T-cell (primary cell): ENCODE measurements around the gene B3GAT1. TPM values are rescaled to one million over a fixed set of nuclear protein-coding genes. Genes with fewer than 3 reads are reported as not detected.

Experiments used
- ATAC-seq, 4 experiments: fragments of 200-7000 bp in 3 of 4; fragments of 150-1000 bp in 1 of 4; cut with Tn5 transposase; replicated peaks in 1 of 4; 1 replicate in 3 of 4; 2 replicates in 1 of 4; pipeline ENCODE4 v1.10.0; 2021; ENCODE audit warnings: moderate library complexity in 3 of 4, mild to moderate bottlenecking in 2 of 4, moderate number of reproducible peaks in 1 of 4
- CTCF ChIA-PET, 2 donors: fragments of 300-600 bp; sonication (Branson Sonifier 250); formaldehyde crosslinking; loops; one replicate each; lab custom pipeline; 2022; ENCODE audit warnings: antibody characterized with exemption in 2 of 2; lab: Charles Lee
- POLR2A ChIA-PET, 2 donors: fragments of 300-600 bp; sonication (Branson Sonifier 250); formaldehyde crosslinking; loops; one replicate each; lab custom pipeline; 2022; ENCODE audit warnings: antibody characterized with exemption in 2 of 2; lab: Charles Lee
- DNase-seq, 35 experiments: peaks; one replicate each; pipeline versions ENCODE4 v3.0.0 to v3.0.0-alpha.2; 2013 to 2023
- H3K27ac ChIP-seq: one replicate; pipeline ENCODE4 v1.5.1; 2013; ENCODE audit warnings: low read length
- H3K27me3 ChIP-seq, 2 experiments: replicated peaks in 1 of 2; 1 replicate in 1 of 2; 2 replicates in 1 of 2; pipeline versions ENCODE4 v1.6.1 to v1.7.0; 2013; ENCODE audit warnings: low read length in 1 of 2, mixed read lengths in 1 of 2; ENCODE audit not compliant: control insufficient read depth in 2 of 2, insufficient read depth in 2 of 2; ENCODE audit errors: extremely low read depth in 1 of 2
- H3K36me3 ChIP-seq, 2 donors: 1 replicate in 1 of 2; 2 replicates in 1 of 2; pipeline versions ENCODE4 v1.6.1 to v1.7.0; 2013; ENCODE audit warnings: low read length in 1 of 2; ENCODE audit not compliant: control insufficient read depth in 2 of 2, insufficient read depth in 1 of 2; ENCODE audit errors: extremely low read depth in 1 of 2
- H3K4me1 ChIP-seq, 2 experiments: 1 replicate in 1 of 2; 2 replicates in 1 of 2; pipeline versions ENCODE4 v1.6.1 to v1.7.0; 2013; ENCODE audit warnings: low read length in 2 of 2, mixed read lengths in 1 of 2; ENCODE audit not compliant: insufficient read depth in 2 of 2, control insufficient read depth in 1 of 2; ENCODE audit errors: extremely low read depth in 1 of 2
- H3K4me3 ChIP-seq, 2 donors: 1 replicate in 1 of 2; 2 replicates in 1 of 2; pipeline versions ENCODE4 v1.5.1 to v1.7.0; 2013; ENCODE audit warnings: mild to moderate bottlenecking in 2 of 2, low read length in 1 of 2, moderate library complexity in 1 of 2; ENCODE audit not compliant: control insufficient read depth in 1 of 2; ENCODE audit errors: extremely low read depth in 1 of 2
- H3K9me3 ChIP-seq: 2 replicates; pipeline ENCODE4 v1.7.0; 2013
- H3K27ac Mint-ChIP-seq, 2 donors: one replicate each; pipeline ENCODE4 v1.8.0; 2020 to 2021; ENCODE audit warnings: mild to moderate bottlenecking in 2 of 2, mixed read lengths in 2 of 2
- H3K27me3 Mint-ChIP-seq, 2 donors: one replicate each; pipeline ENCODE4 v1.8.0; 2021 to 2022; ENCODE audit warnings: mixed read lengths in 2 of 2
- H3K36me3 Mint-ChIP-seq: one replicate; pipeline ENCODE4 v1.8.0; 2021; ENCODE audit warnings: mixed read lengths
- H3K4me1 Mint-ChIP-seq, 3 donors: one replicate each; pipeline ENCODE4 v1.8.0; 2020 to 2022; ENCODE audit warnings: mixed read lengths in 3 of 3, mild to moderate bottlenecking in 1 of 3
- H3K4me3 Mint-ChIP-seq, 3 donors: one replicate each; pipeline ENCODE4 v1.8.0; 2020 to 2022; ENCODE audit warnings: mild to moderate bottlenecking in 3 of 3, mixed read lengths in 3 of 3, moderate library complexity in 3 of 3
- H3K9me3 Mint-ChIP-seq, 3 donors: one replicate each; pipeline ENCODE4 v1.8.0; 2020 to 2022; ENCODE audit warnings: mixed read lengths in 3 of 3
- WGBS: methylation state at CpG from one replicate; pipeline ENCODE4 v1.1.5; 2013; ENCODE audit warnings: missing lambda C conversion rate; ENCODE audit not compliant: insufficient coverage; 5-methylcytosine and 5-hydroxymethylcytosine counted together
- total RNA-seq, 35 experiments: library from RNA in 6 of 35; stranded (reverse) in 6 of 35; fragments of 120-200 nt in 1 of 35; gene quantifications; one replicate each; pipeline versions ENCODE4 v1.2.1 to v1.2.4 and lab custom pipeline; 2013 to 2026

Gene B3GAT1
- total RNA-seq, 5 donors from 2014 or later (not counting 1 experiment from before 2014, with no cell fraction given): 0.38 to 6.1 (median 1.3) TPM

GRCh38 chr11:134358165-134358855 lies 53.7 kb downstream of the B3GAT1 start:
- no peaks in the 10 kb centered on the region for H3K36me3 Mint-ChIP-seq
- H3K27me3 Mint-ChIP-seq: peaks cover 5 to 12% of the 10 kb centered on the region in 2 donors
- H3K9me3 Mint-ChIP-seq: peaks cover 0 to 2% (median 0%) of the 10 kb centered on the region in 3 donors
- no peak overlapping the region for H3K4me3 ChIP-seq
- ChIA-PET CTCF (no interaction called here), POLR2A (no interaction called here)
- DNase-seq (peak in 1 of 35 experiments; percentile 3), ATAC-seq (no peak)
- no peaks in the 10 kb centered on the region for H3K36me3 ChIP-seq
- peaks cover 0 to 25% of the 10 kb centered on the region in 2 experiments for H3K27me3 ChIP-seq
- H3K4me1 Mint-ChIP-seq: peaks cover 14 to 21% (median 19%) of the 10 kb centered on the region in 3 donors
- 92% methylated on average over 23 of the region's 27 CpGs for WGBS
- no peak overlapping the region for H3K27ac ChIP-seq
- no peak overlapping the region for H3K4me3 Mint-ChIP-seq
- H3K4me1 ChIP-seq: peaks cover 0 to 10% of the 10 kb centered on the region in 2 experiments
- H3K9me3 ChIP-seq: no peaks in the 10 kb centered on the region
- H3K27ac Mint-ChIP-seq: no peak overlapping the region

DNA sequence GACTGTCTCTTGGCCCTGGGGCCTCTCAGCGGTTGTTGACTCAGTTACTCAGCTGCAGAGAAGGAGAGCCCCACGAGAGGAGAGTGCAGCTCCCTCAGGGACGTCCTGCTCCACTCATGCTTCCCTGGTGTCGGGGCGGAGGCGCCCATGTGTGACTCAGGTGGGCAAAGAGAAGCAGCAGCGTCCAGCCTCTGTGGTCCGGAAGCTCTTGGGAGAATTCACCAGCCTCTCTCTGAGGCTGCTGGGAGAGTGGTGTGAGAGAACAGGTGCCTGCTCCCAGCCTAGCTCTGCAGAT lies 54.5 kb downstream of the B3GAT1 start:
- H3K27me3 Mint-ChIP-seq: peaks cover 5 to 12% of the 10 kb centered on the region in 2 donors
- peaks cover 14 to 21% (median 19%) of the 10 kb centered on the region in 3 donors for H3K4me1 Mint-ChIP-seq
- no peak overlapping the region for H3K4me3 Mint-ChIP-seq
- Histone ChIP-seq H3K4me1 (peaks cover 0 to 10% of the 10 kb centered on the region in 2 experiments), H3K4me3 (no peak overlapping the region), H3K36me3 (no peaks in the 10 kb centered on the region), H3K27me3 (peaks cover 0 to 22% of the 10 kb centered on the region in 2 experiments), H3K9me3 (no peaks in the 10 kb centered on the region), H3K27ac (no peak overlapping the region)
- DNase-seq (no peak), ATAC-seq (no peak)
- 90% methylated on average over 7 of the region's 8 CpGs for WGBS
- ChIA-PET CTCF (no interaction called here), POLR2A (no interaction called here)
- peaks cover 0 to 2% (median 0%) of the 10 kb centered on the region in 3 donors for H3K9me3 Mint-ChIP-seq
- H3K27ac Mint-ChIP-seq: no peak overlapping the region
- H3K36me3 Mint-ChIP-seq: no peaks in the 10 kb centered on the region

GRCh38 chr11:134356656-134357544 lies 55.1 kb downstream of the B3GAT1 start:
- ATAC-seq: no peak
- H3K27ac ChIP-seq: no peak overlapping the region
- Mint-ChIP-seq H3K4me3 (no peak overlapping the region), H3K9me3 (peaks cover 0 to 2% (median 0%) of the 10 kb centered on the region in 3 donors), H3K27ac (no peak overlapping the region), H3K4me1 (peaks cover 10 to 18% (median 17%) of the 10 kb centered on the region in 3 donors), H3K27me3 (peaks cover 2 to 11% of the 10 kb centered on the region in 2 donors), H3K36me3 (no peaks in the 10 kb centered on the region)
- H3K27me3 ChIP-seq: peaks cover 0 to 19% of the 10 kb centered on the region in 2 experiments
- peaks cover 0 to 10% of the 10 kb centered on the region in 2 experiments for H3K4me1 ChIP-seq
- H3K9me3 ChIP-seq: no peaks in the 10 kb centered on the region
- no peak for DNase-seq
- no peak overlapping the region for H3K4me3 ChIP-seq
- POLR2A ChIA-PET: no interaction called here
- no peaks in the 10 kb centered on the region for H3K36me3 ChIP-seq
- CTCF ChIA-PET: no interaction called here
- WGBS: 96% methylated on average over 17 of the region's 21 CpGs

- H3K9me3 ChIP-seq: no peaks in the 10 kb centered on the region
- ChIA-PET POLR2A (no interaction called here), CTCF (no interaction called here)
- H3K4me1 ChIP-seq: peaks cover 0 to 10% of the 10 kb centered on the region in 2 experiments
- Mint-ChIP-seq H3K4me1 (peaks cover 5 to 15% (median 9%) of the 10 kb centered on the region in 3 donors), H3K9me3 (peaks cover 0 to 2% (median 0%) of the 10 kb centered on the region in 3 donors), H3K36me3 (no peaks in the 10 kb centered on the region), H3K27ac (no peak overlapping the region), H3K27me3 (peaks cover 0 to 8% of the 10 kb centered on the region in 2 donors), H3K4me3 (no peak overlapping the region)
- peaks cover 0 to 12% of the 10 kb centered on the region in 2 experiments for H3K27me3 ChIP-seq
- no peaks in the 10 kb centered on the region for H3K36me3 ChIP-seq
- no peak for ATAC-seq
- DNase-seq: no peak
- WGBS: 86% methylated on average over 3 of the region's 5 CpGs
- H3K27ac ChIP-seq: no peak overlapping the region
- H3K4me3 ChIP-seq: no peak overlapping the region
Measured at GRCh38 chr11:134355656-134356055, 56.4 kb downstream of the B3GAT1 start.

- Histone ChIP-seq H3K4me1 (peaks cover 0 to 10% of the 10 kb centered on the region in 2 experiments), H3K27me3 (peaks cover 0 to 8% of the 10 kb centered on the region in 2 experiments), H3K36me3 (no peaks in the 10 kb centered on the region), H3K4me3 (no peak overlapping the region), H3K9me3 (no peaks in the 10 kb centered on the region), H3K27ac (no peak overlapping the region)
- peaks cover 0 to 2% (median 0%) of the 10 kb centered on the region in 3 donors for H3K9me3 Mint-ChIP-seq
- H3K4me1 Mint-ChIP-seq: peaks cover 4 to 17% (median 10%) of the 10 kb centered on the region in 3 donors
- 100% methylated on average over 1 of the region's 2 CpGs for WGBS
- ChIA-PET CTCF (no interaction called here), POLR2A (no interaction called here)
- peaks cover 0 to 7% of the 10 kb centered on the region in 2 donors for H3K27me3 Mint-ChIP-seq
- H3K36me3 Mint-ChIP-seq: no peaks in the 10 kb centered on the region
- DNase-seq (no peak), ATAC-seq (no peak)
- no peak overlapping the region for H3K4me3 Mint-ChIP-seq
- no peak overlapping the region for H3K27ac Mint-ChIP-seq
Measured at GRCh38 chr11:134355136-134355535, 56.9 kb downstream of the B3GAT1 start.

DNA sequence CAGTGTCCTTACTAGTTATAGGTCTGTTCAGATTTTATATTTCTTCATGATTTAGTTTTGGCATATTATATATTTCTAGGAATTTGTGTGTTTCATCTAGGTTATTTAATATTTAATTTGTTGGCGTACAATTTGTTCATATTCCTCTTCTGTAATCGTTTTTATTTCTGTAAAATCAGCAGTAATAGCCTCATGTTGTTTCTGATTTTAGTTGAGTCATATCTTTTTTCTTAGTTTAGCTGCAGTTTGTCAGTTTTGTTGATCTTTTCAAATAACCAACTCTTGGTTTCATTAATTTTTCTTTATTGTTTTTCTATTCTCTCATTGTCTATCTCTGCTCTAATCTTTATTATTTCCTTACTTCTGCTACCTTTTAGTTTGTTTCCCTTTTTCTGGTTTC lies 59.9 kb downstream of the B3GAT1 start:
- ChIA-PET POLR2A (no interaction called here), CTCF (no interaction called here)
- Histone ChIP-seq H3K4me1 (peaks cover 0 to 24% of the 10 kb centered on the region in 2 experiments), H3K27ac (no peak overlapping the region), H3K9me3 (no peaks in the 10 kb centered on the region), H3K36me3 (no peaks in the 10 kb centered on the region), H3K4me3 (no peak overlapping the region), H3K27me3 (no peaks in the 10 kb centered on the region)
- Mint-ChIP-seq H3K36me3 (no peaks in the 10 kb centered on the region), H3K9me3 (peaks cover 0 to 2% (median 0%) of the 10 kb centered on the region in 3 donors), H3K4me1 (peaks cover 12 to 24% (median 20%) of the 10 kb centered on the region in 3 donors), H3K4me3 (no peak overlapping the region), H3K27me3 (no peaks in the 10 kb centered on the region), H3K27ac (no peak overlapping the region)
- ATAC-seq: no peak
- no CpG with 5 or more reads among the region's 2 CpGs for WGBS
- DNase-seq: no peak
